HTR-8/SVneo (cell line): ENCODE results near the gene IFT25.

Source experiments
- DNase-seq: peaks from one replicate; pipeline ENCODE4 v3.0.0; 2011; ENCODE audit warnings: low spot score, mixed read lengths; ENCODE audit not compliant: insufficient read length
- FAIRE-seq: peaks from 2 replicates; lab custom pipeline; 2011; peaks lifted over from hg19 to GRCh38; lab: Jason Lieb, UNC

The IFT25 gene

DNA sequence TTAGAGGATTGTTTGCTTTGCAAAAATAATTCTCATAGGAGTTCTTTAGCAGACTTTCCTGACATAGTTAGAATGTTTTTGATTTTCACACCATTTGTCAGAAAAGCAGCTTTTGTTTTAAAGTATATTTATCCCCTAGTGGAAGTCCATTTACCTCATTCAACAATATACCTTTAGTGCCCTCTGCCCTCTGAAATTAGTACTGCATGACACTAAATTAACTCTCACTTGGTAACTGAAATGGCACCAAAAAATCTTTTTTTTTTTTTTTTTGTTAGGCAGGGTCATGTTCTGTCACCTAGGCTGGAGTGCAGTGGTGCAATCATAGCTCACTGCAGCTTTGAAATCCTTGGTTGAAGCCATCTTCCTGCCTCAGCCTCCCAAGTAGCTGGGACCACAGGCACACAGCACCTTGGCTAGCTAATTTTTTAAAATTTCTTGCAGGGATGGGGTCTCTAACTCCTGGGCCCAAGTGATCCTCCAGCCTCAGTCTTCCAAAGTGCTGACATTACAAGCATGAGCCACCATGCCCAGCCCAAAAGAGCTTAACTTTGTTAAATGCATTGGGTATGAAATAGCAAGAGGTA is 14.3 kb upstream of the IFT25 start:
- DNase-seq (no peak), FAIRE-seq (no peak)

DNA sequence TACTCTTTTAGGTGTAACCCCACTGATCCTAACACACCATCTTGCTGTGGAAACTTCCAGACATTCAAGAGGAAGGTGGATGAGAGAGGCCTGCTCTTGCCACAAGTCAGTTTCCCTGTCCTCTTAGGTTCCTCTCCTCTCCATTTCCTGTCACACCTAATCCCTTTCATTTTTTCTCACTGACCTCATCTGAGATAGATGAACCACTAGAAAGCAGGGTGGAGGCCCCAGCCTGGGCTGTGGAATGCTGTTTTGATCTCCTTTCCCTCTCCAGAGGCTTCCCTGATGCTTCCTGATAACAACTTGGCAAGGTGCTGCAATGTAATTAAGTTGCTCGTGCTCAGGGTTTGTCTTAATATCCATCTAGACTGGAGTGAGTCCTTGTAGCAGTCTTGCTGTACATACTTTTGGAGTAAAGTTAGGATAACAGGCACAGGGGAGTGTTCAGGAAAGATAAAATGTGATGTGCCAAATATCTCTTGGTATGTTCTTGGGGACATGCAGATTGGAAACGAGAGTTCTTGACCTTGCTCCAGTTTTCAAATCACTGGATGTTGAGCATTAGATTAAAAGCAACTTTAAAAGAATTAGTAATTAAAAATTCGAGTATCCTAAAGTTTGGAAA is 11.8 kb upstream of the IFT25 start:
- DNase-seq = peak; percentile 43

DNA sequence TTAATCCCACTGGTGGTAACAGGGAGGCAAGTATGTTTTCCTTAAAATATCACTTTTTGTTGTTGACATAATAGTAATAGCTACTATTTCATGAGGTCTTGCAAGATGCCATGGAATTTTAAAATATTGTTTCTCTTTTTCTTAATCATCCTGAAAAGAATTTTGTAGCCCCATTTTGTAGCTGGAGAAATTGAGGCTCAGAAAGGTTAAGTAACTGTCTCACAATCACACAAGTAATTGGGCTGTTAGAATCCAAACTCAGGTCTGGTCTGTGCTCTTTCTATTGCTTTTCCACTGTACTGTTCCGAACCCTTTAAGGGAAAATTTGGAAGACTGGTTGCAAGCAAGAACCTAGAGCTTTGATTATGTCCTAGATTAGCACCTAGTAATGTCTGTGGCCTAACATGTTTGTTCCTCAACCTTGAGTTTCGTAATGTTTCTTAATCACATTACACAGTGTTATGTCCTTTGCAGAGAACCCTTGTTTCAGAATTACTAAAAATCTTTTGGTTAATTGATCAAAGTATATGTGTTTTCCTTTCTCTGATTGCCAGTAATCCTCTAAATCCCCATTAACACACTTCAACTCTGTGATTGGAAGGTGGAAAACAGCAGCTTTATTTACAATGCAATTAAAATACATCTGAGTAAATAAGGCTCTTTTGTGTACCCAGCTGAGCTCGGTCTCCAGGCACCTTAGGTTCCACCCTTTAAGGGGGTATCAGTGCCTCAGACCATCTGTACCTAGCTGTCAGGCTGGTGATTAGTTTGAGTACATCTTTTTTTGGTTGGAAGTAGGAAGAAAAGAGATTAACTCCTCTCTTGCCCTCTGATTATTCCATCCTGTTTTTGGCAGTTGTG is 11.0 kb upstream of the IFT25 start:
- no peak for DNase-seq
- no peak for FAIRE-seq

More for the DNA sequence above, 11.8 kb upstream of the IFT25 start:
- FAIRE-seq = no peak

DNA sequence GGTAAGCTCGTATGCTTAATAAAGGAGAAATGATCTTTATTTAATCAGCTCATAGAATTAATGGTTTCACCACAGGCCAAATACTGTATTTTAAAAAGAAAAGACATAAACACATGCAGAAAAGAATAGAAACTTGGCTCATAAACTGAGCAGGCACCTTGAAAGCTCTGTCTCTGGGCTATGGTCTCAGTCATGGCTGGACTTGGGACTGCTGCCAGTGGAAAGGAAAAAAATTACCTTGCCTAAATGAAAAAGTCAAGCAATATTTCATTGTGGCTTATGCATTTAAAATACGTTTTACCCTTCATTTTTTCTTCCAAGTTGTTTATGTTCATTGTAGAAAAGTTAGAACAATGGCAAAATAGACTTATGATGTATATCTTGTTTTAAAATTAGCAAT is 8.6 kb upstream of the IFT25 start:
- DNase-seq = no peak

DNA sequence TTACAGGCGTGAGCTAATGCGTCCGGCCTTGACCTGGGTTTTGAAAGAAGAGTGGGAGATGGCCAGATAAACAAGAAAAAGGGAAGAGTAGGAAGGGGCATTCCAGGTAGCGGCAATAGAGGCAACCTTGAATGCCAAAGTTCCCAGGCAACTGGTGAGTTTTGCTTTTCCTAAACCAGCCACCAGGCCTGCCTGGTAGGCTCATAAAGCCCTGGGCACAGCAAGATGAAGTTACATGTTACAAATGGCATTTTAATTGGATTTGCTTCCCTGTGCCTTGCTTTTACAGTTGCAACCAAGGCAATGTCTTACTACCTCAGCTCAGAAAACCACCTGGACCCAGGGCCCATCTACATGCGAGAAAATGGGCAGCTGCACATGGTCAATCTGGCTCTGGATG is 6.2 kb upstream of the IFT25 start:
- FAIRE-seq (no peak), DNase-seq (no peak)

More for the DNA sequence above, 8.6 kb upstream of the IFT25 start:
- FAIRE-seq = no peak

DNA sequence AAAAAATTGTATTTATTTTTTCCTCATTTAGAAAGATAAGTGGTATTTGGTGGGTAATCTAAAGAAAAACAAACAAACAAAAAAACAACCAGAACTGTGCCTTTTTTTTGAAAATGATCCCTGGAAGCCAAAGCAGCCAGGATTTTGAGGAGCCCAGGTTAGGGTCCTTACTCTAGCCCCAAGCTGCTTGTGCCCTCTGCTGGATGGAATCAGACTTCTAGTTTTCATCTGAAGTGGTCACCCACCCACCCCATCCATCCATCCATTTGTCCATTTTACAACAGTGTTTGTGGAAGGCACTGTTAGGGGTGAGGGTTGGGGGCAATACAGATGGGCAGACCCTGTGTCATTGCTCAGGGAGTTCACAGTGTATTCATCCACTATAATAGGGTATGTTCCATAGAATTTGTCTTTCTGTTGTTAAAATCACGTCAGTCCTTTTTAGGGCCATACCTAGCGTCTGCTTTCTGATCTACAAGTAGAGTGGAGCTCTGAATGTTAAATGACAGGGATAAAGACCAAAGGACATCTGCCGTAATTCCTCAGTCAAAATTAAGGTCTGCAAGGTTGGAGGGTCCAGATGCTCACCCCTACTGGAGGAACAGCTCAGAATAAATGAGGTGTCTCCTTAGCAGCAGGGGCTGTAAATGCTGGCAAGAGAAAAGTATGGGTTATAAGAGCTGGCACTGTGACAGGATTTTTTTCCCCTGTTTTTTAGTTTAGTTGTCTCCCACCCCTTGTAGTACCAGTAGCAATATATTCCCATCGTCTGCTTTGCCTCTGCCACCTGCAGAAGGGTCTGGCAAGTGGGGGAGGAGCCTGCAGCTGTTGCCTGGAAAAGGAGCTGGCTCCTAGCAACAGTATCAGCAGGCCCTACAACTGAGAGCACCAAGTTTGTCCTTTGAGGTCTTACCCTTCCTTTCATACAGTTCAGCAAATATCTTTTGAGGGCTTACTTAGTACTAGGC is 3.8 kb upstream of the IFT25 start:
- no peak for FAIRE-seq
- DNase-seq = peak; percentile 28

DNA sequence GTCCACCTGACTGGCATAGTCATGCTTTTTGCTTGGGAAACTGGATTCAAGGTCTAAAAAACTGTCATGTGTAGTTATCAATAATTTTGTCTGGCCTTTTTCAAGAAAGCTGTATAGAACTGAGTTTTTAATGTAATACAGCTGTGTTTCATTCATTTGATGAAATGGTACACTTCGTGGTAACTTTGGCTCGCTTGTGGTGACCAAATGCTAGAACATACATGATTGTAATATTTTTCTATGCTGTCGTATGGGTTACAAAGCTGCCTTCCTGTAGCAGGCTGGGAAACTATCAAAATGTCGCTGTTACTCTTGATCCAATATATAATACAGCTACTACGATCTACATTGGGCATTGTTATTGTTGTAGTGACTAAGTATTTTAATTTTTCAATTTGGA is 2.8 kb upstream of the IFT25 start:
- no peak for DNase-seq
- FAIRE-seq = no peak

DNA sequence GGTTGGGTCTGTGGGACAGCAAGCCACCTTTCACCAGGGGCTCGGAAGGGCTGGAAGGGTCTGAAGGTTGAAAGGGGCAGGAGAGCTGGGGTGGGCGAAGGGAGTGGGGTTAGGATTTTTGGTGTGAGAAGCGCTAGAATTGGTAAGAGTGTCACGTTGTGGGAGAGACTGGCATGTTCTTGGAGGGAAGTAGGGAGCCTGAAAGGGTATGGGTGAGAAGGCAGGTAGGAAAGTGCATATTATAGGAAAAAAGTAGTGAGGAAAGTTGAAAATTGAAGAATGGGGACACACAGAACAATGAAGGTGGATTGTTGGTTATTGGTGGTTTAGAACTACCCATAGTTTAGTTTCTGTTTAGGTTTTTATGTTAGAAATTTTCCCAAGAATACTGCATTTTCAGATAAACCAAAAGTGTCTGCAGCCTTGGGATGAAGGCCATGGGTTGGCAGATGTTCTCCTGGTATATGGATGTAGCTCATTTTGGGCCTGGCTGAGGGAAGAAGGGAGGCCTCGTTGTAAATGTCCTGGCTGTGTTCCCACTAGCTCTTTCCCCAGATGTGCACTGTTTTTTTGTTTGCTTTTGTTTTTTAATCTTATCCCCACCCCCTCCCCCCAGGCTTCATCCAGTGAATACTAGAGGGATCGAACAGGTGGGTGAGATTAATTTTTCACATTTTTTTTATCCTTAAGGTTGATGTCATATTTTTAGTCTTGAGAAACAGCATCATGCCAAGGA is 1.8 kb upstream of the IFT25 start:
- DNase-seq (no peak), FAIRE-seq (no peak)

DNA sequence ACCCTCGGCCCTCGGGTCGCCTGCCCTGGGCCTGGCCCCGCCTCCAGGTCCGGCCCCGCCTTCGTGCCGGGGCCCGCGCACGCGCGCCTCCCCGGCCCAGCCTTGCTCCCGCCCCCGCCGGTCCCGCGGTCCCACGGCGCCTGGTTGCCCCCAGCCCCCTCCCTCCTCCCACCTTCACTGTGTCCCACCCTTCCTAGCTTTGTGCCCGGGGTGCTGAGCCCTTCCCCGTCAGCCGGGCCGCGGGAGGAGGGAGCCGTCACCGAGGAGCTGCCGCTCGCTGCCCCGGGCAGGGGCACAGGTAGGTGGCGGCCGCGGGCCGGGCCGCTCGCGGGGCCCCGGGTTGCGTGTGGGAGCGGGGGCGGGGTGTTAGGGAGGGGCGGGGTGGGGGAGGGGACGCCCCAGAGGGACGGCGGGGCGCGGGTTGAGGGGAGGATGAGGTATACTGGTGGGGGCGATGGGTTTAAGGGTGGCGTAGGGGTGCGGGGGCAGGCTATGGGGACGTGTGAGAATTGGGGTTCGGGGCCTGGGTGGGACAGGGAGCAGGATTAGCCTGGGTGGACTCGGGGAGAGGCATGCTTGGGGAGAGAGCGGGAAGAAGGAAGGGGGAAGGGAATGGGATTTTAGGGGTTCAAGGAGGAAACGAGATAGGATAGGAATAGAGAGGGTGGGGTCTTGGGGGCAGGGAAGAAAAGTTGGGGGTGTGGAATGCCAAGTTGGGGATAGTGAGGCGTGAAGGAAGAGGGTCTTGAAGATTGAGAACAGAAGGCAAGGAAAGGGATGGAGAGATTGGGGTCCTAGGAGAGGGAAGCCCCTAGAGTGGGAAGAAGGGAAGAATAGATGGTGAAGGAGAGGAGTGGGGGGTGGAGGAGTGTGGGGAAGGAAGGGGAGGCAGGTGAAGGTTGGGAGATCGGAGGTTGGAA is 1.0 kb upstream of the IFT25 start, which contains the start of gene LRRC42:
Gene LRRC42 (plus strand): TSS at position 99 of the 920 bp plus-strand sequence. CDS start 5,650 bp downstream, outside the sequence.
- DNase-seq (no peak), FAIRE-seq (peak; percentile 54)

DNA sequence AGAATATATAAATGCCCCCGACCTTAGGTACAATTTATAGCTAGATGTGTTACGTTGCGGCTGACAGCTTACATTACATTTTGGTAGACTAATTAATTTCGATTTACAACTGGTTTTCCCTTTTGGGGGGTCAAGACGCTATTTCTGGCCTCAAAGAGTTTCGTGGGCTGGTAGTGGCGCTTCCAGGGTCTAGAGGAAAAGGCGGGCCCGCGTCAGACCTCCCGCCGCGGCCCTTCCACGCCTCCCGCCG is 391 bp downstream of the IFT25 start:
- DNase-seq (no peak), FAIRE-seq (no peak)

DNA sequence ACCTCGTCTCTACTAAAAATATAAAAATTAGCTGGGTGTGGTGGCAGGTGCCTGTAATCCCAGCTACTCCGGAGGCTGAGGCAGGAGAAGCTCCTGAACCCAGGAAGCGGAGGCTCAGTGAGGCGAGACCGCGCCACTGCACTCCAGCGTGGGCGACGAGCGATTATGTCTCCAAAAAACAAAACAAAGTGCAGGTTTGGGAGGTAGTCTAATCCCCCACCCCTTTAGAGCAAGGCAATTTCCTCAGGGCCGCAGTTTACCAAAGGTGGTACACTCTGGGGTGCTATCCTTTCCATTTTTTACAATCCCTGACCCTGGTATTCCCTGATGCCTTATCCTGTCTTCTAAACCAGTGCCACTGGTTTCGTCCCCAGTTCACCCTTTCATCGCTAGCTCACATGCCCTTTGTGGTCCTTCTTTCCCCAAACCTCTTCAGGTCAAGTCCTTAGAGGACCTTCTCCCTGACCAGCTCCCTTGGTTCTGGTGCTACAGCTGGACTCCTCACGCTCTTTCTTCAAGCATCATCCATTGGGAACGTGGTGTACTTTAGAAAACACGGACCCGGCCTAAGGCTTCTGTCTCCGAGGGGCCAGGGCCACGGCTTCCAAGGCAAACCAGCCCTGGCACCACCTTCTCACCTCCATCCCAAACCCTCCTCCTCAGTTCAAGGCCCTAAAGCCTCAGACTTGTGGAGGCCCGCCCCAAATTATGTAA is 873 bp downstream of the IFT25 start:
- no peak for DNase-seq
- FAIRE-seq = no peak

DNA sequence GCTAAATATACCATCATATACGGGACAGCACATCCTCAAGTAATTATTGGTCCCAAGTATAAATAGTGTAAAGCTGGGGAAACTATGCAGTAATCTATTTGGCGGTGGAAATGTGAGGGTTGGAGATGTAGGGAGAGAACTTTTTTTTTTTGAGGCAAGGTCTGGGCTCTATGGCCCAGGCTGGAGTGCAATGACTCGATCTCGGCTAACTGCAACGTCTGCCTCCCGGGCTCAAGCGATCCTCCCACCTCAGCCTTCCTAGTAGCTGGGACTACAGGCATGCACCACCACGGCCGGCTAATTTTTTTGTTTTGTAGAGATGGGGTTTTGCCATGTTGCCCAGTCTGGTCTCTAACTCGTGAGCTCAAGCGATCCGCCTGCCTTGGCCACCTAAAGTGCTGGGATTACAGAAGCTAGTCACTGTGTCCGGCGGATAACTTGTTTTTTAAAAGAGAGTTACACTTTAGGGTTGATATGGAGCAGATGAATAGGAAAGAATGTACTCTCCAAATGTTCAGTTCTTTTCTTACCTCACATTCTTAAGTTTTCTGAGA is 1.9 kb downstream of the IFT25 start:
- DNase-seq = no peak
- FAIRE-seq = no peak

DNA sequence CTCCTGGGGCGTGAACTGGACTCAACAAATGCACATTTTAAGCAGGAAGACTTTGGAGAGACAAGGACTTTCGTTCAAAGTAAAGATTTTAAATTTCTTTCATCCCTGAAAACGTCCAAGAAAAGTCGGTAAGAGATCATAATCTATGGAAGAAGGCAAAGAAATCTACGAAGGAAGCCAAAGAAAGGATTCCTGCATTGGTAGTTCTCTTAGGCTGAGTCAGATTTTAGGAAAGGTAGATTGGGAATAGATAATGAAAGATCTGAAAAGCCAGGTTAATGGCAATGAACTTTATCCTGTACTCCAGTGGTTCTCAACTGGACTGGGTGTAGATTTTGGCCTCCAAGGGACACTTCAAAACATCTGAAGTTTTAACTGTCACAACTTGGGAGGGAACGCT is 2.4 kb downstream of the IFT25 start:
- DNase-seq (no peak), FAIRE-seq (no peak)

DNA sequence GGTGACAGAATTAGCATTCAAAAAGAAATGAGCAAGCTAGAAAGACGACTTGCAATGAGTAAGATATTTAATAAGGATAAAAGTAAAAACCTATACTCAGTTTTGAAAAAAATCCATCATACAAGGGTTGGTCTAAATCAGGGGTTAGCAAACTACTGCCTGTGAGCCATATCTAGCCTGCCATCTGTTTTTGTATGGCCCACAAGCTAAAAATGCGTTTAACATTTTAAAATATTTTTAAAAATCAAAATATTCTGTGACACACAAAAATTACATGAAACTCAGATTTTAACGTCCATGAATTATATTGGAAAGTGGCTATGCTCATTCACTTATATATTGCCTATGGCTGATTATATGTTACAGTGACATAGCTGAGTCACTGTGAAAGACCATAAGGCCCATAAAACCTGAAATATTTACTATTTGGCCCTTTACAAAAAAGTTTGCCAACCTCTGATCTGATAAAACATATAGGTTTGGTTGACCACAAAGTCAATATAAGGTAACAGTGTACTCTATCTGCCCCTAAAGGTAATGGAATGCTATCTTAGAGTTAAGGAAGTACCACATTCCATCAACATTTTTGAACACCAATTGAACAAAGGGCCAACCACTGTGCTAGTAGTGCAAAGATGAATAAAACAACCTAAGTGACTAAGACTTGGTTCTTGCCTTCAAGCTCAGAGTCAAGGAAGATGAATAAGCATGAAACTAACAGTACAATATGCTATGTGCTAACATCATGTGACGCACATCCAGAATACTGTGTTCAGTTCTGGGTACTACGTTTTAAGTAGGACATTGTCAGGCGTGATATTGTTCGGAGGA is 3.2 kb downstream of the IFT25 start:
- no peak for DNase-seq
- FAIRE-seq = no peak

DNA sequence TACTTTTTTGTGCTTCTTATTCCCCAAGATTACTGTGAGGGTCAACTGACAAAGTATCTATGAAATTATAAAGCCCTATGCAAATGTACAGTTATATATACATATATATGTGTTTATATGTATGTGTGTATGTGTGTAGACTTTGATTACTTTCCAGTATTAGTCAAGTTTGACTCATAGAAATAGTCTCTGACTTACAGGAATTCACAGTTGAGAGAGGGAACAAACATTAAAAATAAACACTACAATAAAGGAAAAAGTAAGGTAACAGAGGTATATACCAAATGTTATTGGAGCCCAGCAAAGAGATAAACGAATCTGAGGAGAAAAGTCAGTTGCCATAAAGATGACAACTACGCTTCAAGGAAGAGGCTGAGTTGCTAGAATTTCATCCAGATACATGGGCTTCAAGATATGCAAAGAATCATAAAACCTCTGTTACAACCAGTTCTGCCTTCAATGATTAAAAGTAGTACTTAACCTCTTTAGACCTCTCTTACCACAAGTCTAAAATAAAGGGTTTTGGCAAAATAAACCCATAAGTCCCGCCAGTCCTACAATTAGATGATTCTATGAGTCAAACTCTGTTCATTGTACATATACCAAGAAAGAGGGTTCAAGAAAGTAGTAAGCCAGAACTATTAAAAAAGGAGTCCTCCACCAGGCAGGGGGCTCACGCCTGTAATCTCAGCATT is 7.2 kb downstream of the IFT25 start:
- no peak for FAIRE-seq
- no peak for DNase-seq

DNA sequence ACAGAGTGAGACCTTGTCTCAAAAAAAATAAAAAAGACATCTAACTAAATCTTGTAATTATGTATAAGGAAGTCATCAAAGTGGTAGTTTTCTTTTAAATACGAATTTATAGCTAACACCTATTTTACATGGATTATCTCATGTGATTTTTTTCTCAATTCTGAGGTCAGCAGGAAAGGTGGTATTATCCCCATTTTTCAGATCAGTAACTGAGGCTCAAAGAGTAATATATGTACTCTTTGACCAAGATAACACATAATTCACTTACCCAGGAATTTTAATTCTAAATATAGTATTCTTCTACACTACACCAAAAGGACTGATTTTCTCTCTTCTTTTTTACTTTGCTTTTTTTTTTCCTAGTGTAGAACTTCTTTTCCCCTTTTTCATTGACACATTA is 9.1 kb downstream of the IFT25 start:
- FAIRE-seq = no peak
- DNase-seq = no peak
